ENCODE measurements around the gene RPL10. TPM values are rescaled to one million over a fixed set of nuclear protein-coding genes. Genes with fewer than 3 reads are reported as not detected.

RPL10 gene
- total and polyA plus RNA-seq, 9 of the 15 experiments (the other 6 are each of a cell fraction or from before 2014, with no cell fraction given) = 3,774 to 7,600 (median 5,014) TPM

DNA sequence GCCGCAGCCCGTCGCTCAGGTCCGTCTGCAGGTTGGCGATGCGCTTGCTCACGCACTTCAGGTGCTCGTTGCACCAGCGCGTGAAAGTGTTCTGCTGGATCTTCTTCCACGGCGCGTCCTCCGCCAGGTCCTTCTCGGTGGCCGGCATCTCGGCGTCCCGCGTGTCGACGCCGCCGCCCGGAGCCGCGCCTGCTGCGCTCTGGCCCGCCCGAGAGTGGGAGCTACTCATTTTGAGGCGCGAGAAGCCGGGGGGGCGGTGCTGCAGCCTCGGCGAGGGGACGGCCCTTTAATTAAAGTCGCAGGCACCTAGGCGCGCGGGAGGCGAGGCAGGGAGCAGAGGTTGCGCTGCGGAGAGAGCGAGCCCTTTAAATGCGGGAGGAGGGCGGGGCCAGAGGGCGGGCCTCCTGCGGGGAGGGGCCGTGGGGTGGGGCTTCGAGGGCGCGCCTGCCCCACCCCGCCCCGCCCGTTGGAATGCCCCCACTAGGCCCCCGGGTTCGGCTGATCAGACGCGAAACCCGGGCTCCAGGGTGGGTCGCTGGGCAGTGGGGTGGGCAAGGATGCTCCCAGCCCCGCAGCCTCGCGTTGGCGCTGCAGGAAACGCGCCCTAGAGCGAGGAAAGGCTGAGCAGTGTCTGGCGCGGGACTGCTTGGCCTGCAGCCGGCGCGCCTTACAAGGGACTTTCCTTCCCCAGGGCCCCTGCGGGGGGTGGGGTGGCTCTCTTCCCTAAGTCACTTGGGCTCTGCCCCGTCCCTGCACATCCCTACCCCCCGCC, 27.0 kb upstream of the RPL10 start (continued):
- TF ChIP-seq, protein P1, sequence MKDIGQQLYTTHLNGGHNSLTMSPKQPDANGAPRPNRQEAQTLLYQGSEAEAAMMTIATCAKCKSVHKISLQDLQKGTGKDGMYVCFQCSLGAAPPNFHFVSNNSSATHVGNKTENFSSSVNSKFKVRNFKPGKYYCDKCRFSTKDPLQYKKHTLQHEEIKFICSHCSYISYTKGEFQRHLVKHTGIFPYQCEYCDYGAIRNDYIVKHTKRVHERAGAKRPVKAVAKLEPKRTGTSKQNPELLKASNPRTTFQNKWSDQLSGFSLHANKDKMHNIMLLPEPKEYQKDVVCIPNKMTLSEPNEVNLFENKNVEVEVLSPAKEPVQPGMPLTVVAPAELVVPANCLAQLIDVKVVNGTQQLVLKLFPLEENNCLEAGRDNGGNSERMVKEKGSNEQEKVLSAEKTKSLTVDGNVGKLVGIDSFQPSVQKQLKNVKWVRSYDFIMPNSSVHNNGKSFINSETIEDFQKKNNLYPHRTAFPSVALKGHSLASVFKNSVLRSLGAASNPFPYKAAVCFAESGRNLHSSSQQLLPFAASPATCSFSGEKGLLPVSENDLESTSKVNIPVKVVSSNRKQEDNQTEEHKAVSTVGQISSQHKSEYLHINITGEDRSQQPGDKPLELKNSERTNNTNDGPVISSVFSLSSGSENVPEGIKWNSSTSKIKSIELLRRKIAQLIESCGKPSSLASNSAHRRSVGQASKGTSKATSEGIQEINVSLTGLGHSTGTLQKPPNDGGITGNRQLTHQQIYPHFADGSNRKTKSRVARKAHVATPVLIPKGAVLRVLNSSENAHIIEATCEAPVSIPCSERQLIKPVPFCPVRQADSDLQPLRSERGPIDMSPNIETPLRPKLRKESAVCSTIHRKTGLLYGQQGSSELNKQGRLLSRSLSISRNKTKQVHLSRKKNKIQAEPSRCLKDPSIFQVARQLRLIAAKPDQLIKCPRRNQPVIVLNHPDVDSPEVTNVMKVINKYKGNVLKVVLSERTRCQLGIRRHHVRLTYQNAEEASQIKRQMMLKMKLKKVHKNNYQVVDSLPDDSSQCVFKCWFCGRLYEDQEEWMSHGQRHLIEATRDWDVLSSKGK (CRISPR knock-in tag; IDR thresholded peaks at IDR 0.05) = no peak
- TF ChIP-seq ZBTB17 (CRISPR knock-in tag; IDR thresholded peaks at IDR 0.05) = no peak
- peak; percentile 74; the same call in 1 of the 2 replicates for TF ChIP-seq ZNF12 (CRISPR knock-in tag; IDR thresholded peaks at IDR 0.05)
- 0 out of 2 replicates have a peak, but pooled peaks have one; percentile 25 for TF ChIP-seq TCF3 (CRISPR knock-in tag; IDR thresholded peaks at IDR 0.05)
- TF ChIP-seq NR2C2 (CRISPR knock-in tag; IDR thresholded peaks at IDR 0.05) = peak; percentile 55; the same call in 1 of the 2 replicates
- TF ChIP-seq NR2C2 (tag; IDR thresholded peaks at IDR 0.05) = no peak
- no peak for TF ChIP-seq HOXB6 (CRISPR knock-in tag; IDR thresholded peaks at IDR 0.05; ENCODE audit: borderline replicate concordance)
- TF ChIP-seq CXXC5 (CRISPR knock-in tag; IDR thresholded peaks at IDR 0.05) = peak; percentile 71
- TF ChIP-seq, protein P2, sequence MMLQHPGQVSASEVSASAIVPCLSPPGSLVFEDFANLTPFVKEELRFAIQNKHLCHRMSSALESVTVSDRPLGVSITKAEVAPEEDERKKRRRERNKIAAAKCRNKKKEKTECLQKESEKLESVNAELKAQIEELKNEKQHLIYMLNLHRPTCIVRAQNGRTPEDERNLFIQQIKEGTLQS (IDR thresholded peaks at IDR 0.05) = no peak
- TF ChIP-seq, protein P2 (CRISPR knock-in tag; conservative IDR thresholded peaks at IDR 0.05) = no peak
- no peak for TF ChIP-seq NFRKB (IDR thresholded peaks at IDR 0.05; ENCODE audit: low read depth)
- peak; percentile 92 for TF ChIP-seq POLR2AphosphoS5 (IDR thresholded peaks at IDR 0.05; ENCODE audit: control insufficient read depth, insufficient read depth, low read depth, low read length)
- TF ChIP-seq, protein P3, sequence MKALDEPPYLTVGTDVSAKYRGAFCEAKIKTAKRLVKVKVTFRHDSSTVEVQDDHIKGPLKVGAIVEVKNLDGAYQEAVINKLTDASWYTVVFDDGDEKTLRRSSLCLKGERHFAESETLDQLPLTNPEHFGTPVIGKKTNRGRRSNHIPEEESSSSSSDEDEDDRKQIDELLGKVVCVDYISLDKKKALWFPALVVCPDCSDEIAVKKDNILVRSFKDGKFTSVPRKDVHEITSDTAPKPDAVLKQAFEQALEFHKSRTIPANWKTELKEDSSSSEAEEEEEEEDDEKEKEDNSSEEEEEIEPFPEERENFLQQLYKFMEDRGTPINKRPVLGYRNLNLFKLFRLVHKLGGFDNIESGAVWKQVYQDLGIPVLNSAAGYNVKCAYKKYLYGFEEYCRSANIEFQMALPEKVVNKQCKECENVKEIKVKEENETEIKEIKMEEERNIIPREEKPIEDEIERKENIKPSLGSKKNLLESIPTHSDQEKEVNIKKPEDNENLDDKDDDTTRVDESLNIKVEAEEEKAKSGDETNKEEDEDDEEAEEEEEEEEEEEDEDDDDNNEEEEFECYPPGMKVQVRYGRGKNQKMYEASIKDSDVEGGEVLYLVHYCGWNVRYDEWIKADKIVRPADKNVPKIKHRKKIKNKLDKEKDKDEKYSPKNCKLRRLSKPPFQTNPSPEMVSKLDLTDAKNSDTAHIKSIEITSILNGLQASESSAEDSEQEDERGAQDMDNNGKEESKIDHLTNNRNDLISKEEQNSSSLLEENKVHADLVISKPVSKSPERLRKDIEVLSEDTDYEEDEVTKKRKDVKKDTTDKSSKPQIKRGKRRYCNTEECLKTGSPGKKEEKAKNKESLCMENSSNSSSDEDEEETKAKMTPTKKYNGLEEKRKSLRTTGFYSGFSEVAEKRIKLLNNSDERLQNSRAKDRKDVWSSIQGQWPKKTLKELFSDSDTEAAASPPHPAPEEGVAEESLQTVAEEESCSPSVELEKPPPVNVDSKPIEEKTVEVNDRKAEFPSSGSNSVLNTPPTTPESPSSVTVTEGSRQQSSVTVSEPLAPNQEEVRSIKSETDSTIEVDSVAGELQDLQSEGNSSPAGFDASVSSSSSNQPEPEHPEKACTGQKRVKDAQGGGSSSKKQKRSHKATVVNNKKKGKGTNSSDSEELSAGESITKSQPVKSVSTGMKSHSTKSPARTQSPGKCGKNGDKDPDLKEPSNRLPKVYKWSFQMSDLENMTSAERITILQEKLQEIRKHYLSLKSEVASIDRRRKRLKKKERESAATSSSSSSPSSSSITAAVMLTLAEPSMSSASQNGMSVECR (CRISPR knock-in tag; IDR thresholded peaks at IDR 0.05) = peak; percentile 90
- TF ChIP-seq NR2C1 (IDR thresholded peaks at IDR 0.05) = no peak
- no peak for TF ChIP-seq NR2C1 (tag; IDR thresholded peaks at IDR 0.05)
- TF ChIP-seq, protein P4, sequence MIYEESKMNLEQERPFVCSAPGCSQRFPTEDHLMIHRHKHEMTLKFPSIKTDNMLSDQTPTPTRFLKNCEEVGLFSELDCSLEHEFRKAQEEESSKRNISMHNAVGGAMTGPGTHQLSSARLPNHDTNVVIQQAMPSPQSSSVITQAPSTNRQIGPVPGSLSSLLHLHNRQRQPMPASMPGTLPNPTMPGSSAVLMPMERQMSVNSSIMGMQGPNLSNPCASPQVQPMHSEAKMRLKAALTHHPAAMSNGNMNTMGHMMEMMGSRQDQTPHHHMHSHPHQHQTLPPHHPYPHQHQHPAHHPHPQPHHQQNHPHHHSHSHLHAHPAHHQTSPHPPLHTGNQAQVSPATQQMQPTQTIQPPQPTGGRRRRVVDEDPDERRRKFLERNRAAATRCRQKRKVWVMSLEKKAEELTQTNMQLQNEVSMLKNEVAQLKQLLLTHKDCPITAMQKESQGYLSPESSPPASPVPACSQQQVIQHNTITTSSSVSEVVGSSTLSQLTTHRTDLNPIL (CRISPR knock-in tag; IDR thresholded peaks at IDR 0.05) = no peak
- no peak for TF ChIP-seq ZNF696 (CRISPR knock-in tag; conservative IDR thresholded peaks at IDR 0.05)

Measured in K562 (cell line).